Activated B cell treated with CpG ODN at 0.5 μM for 24 hours (primary cell): ENCODE data around the gene NUPR1. TPM values are rescaled to one million over a fixed set of nuclear protein-coding genes. Genes with fewer than 3 reads are reported as not detected.
A peak's percentile ranks its signal among the peaks of the same experiment; 100 is the strongest.

Source experiments
- ATAC-seq: fragments of 200-7000 bp; cut with Tn5 transposase; one replicate; pipeline ENCODE4 v1.10.0; 2021; ENCODE audit warnings: low read depth, mild to moderate bottlenecking, moderate library complexity
- CTCF ChIA-PET: fragments of 350-600 bp; sonication (Branson Sonifier 250); formaldehyde crosslinking; loops from one replicate; lab custom pipeline; 2021; ENCODE audit warnings: antibody characterized with exemption; lab: Charles Lee
- POLR2A ChIA-PET: fragments of 350-600 bp; sonication (Branson Sonifier 250); formaldehyde crosslinking; loops from one replicate; lab custom pipeline; 2021; ENCODE audit warnings: antibody characterized with exemption; lab: Charles Lee
- DNase-seq: peaks from one replicate; pipeline ENCODE4 v3.0.0; 2022
- H3K27ac Mint-ChIP-seq: one replicate; pipeline ENCODE4 v1.8.0; 2020; ENCODE audit warnings: mixed read lengths
- H3K27me3 Mint-ChIP-seq: one replicate; pipeline ENCODE4 v1.8.0; 2021; ENCODE audit warnings: mixed read lengths
- H3K36me3 Mint-ChIP-seq: one replicate; pipeline ENCODE4 v1.8.0; 2021; ENCODE audit warnings: low read depth, mixed read lengths
- H3K4me1 Mint-ChIP-seq: one replicate; pipeline ENCODE4 v1.8.0; 2021; ENCODE audit warnings: mixed read lengths
- H3K4me3 Mint-ChIP-seq: one replicate; pipeline ENCODE4 v1.8.0; 2020; ENCODE audit warnings: mild to moderate bottlenecking, mixed read lengths
- H3K9me3 Mint-ChIP-seq: one replicate; pipeline ENCODE4 v1.8.0; 2020; ENCODE audit warnings: mixed read lengths
- CTCF ChIP-seq: fragments of 200-600 bp; IDR thresholded peaks from one replicate; pipeline ENCODE4 v1.8.0; 2022; ENCODE audit warnings: antibody characterized with exemption, mild to moderate bottlenecking
- intact Hi-C: fragments of 100-400 bp; cut with micrococcal nuclease; formaldehyde crosslinking; loops from one replicate; pipeline ENCODE4 v1.15.1; 2024
- total RNA-seq: library from RNA; stranded (reverse); gene quantifications from 2 replicates; pipeline ENCODE4 v1.2.3, GENCODE V29; 2022

NUPR1 gene
- total RNA-seq, 1 donor from 2014 or later = not detected

DNA sequence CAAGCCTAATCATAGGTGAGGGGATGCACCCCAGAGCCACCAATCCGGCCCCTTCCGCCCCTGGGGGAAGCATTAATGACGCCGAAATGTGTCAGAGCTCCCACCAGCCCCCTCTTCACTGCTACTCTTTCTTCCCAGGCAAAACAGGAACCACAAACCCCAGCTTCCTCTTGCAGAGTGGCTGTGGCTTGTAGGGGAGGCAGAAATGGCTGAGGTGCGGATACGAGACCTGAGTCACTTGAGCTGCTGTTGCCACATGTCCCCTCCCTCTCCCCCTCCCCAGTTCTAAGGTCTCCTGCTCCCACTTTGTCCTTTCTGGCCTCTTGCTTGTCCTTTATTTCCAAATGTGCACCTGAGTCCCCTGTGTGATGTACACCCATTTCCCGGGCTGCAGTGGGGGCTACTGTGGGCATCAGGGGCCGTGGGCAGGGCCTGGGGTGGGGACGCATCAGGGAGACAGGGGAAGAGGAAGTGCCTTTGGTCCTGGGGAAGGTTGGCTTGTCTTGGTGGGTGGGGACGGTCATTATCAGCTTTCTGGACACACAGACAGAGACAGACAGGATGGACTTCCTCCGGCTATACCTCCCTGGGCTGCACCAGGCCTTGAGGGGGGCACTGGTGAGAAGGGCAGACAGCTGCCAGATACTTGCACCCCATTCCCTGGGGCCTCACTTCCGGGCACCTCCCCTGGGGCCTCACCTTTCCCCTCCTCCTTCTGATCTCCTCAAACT, 44.5 kb downstream of the NUPR1 start, which contains the start of gene APOBR:
Gene APOBR, plus strand, starts transcription at position 523 of the 731 bp plus-strand sequence. Its CDS starts 39 bp downstream, at position 562.
- CTCF ChIA-PET = no interaction called here
- POLR2A ChIA-PET = interaction anchor here (0.9 to 1.7 kb wide), 6 partner anchors 60 to 437 kb away, joined by 3 to 12 read pairs (median 4); partner anchors contain the start of genes ATXN2L, CD19 and SGF29
- Mint-ChIP-seq H3K36me3 (peaks cover 8% of the 10 kb centered on the region), H3K4me1 (peaks cover 42% of the 10 kb centered on the region), H3K9me3 (no peaks in the 10 kb centered on the region), H3K4me3 (peak within 1 kb of the TSS; percentile 81), H3K27ac (peak within 1 kb of the TSS; percentile 89), H3K27me3 (no peaks in the 10 kb centered on the region)
- TF ChIP-seq CTCF = no peak
- DNase-seq (peak; percentile 69), ATAC-seq (peak; percentile 76)
- intact Hi-C loops = loop anchor here (1.0 to 5.0 kb wide), 6 partner anchors 59 to 478 kb away; partner anchors contain the start of genes ATXN2L, CD19, SGF29 and SH2B1

DNA sequence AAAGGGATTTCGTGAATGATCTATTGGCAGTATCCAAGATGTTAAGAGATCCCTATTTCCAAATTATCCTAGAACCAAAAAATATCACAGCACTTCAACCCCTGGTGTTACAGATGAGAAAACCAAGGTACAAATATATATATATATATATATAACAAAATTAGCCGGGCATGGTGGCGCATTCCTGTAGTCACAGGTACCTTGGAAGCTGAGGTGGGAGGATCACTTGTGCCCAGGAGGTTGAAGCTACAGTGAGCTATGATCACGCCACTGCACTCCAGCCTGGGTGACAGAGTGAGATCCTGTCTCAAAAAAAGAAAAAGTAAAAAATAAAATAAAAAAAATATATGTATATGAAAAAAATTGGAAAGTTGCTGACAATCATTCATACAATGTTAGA, 46.3 kb downstream of the NUPR1 start:
- peaks cover 22% of the 10 kb centered on the region for H3K36me3 Mint-ChIP-seq
- ChIA-PET POLR2A (interaction anchor here (0.6 to 2.0 kb wide), 10 partner anchors 9 to 1478 kb away, joined by 3 to 20 read pairs (median 4); partner anchors contain the start of genes ATXN2L, MAZ, RABEP2 and SGF29), CTCF (interaction anchor here (1.1 kb wide), 1 partner anchor 64 kb away, joined by 3 read pairs; no protein-coding TSS in a partner anchor)
- H3K27ac Mint-ChIP-seq = peak overlapping the region; percentile 100
- peaks cover 48% of the 10 kb centered on the region for H3K4me1 Mint-ChIP-seq
- no peaks in the 10 kb centered on the region for H3K9me3 Mint-ChIP-seq
- TF ChIP-seq CTCF = no peak
- peak overlapping the region; percentile 96 for H3K4me3 Mint-ChIP-seq
- DNase-seq = no peak
- intact Hi-C loops = loop anchor here (5.0 kb wide), 5 partner anchors 125 to 480 kb away; partner anchors contain the start of genes ATXN2L, CD19, SH2B1 and SPNS1
- ATAC-seq = no peak
- no peaks in the 10 kb centered on the region for H3K27me3 Mint-ChIP-seq

DNA sequence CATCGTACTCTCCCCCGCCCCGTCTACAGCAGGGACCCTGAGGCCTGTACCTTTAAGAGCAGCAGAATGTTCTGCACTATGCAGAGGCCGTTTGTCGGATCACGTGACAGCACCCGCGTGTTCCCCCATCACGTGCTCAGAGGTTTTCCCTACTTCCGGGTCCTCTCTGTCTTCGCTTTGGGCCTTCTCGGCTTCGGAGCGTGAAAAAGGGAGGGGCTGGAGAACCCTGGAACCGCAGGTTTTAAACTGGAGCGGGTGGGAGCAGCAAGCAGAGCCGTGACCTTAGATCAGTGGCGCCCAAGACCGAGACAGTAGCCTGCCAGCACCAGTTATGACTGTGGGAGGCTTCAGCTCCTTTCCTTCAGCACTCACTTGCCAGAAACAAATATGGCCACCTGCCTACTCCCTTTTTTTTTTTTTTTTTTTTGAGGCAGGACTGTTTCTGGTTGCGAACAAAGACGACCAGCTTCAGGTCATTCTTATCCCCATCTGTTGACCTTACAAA, 46.8 kb downstream of the NUPR1 start, which contains the start of gene CLN3:
Gene CLN3, minus strand, starts transcription at position 105 of the 505 bp plus-strand sequence. CDS start 315 bp downstream, outside the sequence.
- Mint-ChIP-seq H3K9me3 (no peaks in the 10 kb centered on the region), H3K27me3 (no peaks in the 10 kb centered on the region), H3K36me3 (peaks cover 27% of the 10 kb centered on the region), H3K4me3 (peak within 1 kb of the TSS; percentile 96), H3K4me1 (peaks cover 48% of the 10 kb centered on the region), H3K27ac (peak within 1 kb of the TSS; percentile 100)
- CTCF ChIA-PET = no interaction called here
- DNase-seq (peak; percentile 80), ATAC-seq (peak; percentile 72)
- intact Hi-C loops = loop anchor here (5.0 kb wide), 5 partner anchors 125 to 480 kb away; partner anchors contain the start of genes ATXN2L, CD19, SH2B1 and SPNS1
- no peak for TF ChIP-seq CTCF
- POLR2A ChIA-PET = interaction anchor here (0.6 to 2.0 kb wide), 15 partner anchors 9 to 1478 kb away, joined by 3 to 20 read pairs (median 4); partner anchors contain the start of genes ATXN2L, MAZ, RABEP2 and SGF29

DNA sequence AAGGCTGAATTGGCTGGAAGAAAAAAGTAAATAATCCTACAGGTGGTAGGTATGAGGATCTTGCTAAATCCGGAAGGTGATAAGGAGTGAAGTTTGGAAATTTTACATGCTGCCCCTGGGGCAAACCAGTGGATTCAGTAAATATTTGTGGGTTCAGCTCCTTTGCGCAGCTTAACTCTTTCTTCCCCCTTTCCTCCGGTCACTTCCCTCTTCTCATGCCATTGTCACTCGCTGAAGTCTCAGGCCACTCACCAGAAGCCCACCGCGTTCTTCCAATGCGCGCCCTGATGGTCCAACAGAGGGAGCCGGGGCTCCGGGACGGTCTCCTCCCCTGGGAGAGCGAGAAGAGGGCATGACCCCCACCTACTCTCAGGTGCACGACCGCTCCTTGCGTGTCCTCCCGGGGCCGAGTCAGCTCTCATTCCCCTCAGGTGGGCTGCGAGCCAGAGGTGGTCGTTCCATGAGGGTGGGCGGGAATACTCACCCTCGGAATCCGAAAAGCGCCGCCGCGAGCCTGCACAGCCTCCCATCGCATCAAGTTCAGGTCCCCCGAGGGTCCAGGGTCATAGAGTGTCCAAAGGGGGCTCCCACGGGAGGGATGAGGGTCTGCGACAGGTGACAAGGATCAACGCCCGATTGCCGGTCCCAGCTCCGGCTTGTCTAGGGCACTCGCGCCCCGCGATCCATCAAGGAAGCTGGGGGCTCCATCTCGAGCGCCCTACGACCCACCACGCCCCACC, 47.4 kb downstream of the NUPR1 start:
- no peak for TF ChIP-seq CTCF
- peak overlapping the region; percentile 100 for H3K27ac Mint-ChIP-seq
- intact Hi-C loops = loop anchor here (5.0 kb wide), 5 partner anchors 126 to 481 kb away; partner anchors contain the start of genes ATXN2L, CD19, SH2B1 and SPNS1
- ATAC-seq = no peak
- H3K4me1 Mint-ChIP-seq = peaks cover 48% of the 10 kb centered on the region
- POLR2A ChIA-PET = interaction anchor here (0.6 to 2.0 kb wide), 11 partner anchors 10 to 1479 kb away, joined by 3 to 20 read pairs (median 4); partner anchors contain the start of genes ATXN2L, RABEP2, SGF29 and SPNS1
- H3K36me3 Mint-ChIP-seq = peaks cover 33% of the 10 kb centered on the region
- H3K27me3 Mint-ChIP-seq = no peaks in the 10 kb centered on the region
- DNase-seq = no peak
- CTCF ChIA-PET = no interaction called here
- H3K4me3 Mint-ChIP-seq = peak overlapping the region; percentile 96
- H3K9me3 Mint-ChIP-seq = no peaks in the 10 kb centered on the region
